ENCODE results near the gene TIGD2.

TIGD2 gene

GRCh38 chr4:89110986-89111832 lies at the start of gene TIGD2:
Gene TIGD2 (plus strand): TSS chr4:89111533. CDS start chr4:89112975, 1,442 bp downstream.
- peak; percentile 53 to 66 for DNase-seq

- DNase-seq: no peak
Measured at GRCh38 chr4:89064848-89065247, 46.5 kb upstream of the TIGD2 start.

- no peak for DNase-seq
Measured at GRCh38 chr4:89067417-89067816, 43.9 kb upstream of the TIGD2 start.

GRCh38 chr4:89069481-89069880 lies 41.9 kb upstream of the TIGD2 start:
- DNase-seq: no peak

GRCh38 chr4:89070041-89070440 lies 41.3 kb upstream of the TIGD2 start:
- no peak for DNase-seq

- no peak for DNase-seq
Measured at GRCh38 chr4:89071311-89071710, 40.0 kb upstream of the TIGD2 start.

- DNase-seq: no peak
Measured at GRCh38 chr4:89072921-89073320, 38.4 kb upstream of the TIGD2 start.

- DNase-seq: no peak
Measured at GRCh38 chr4:89077761-89078160, 33.6 kb upstream of the TIGD2 start.

GRCh38 chr4:89078300-89078699 lies 33.0 kb upstream of the TIGD2 start:
- DNase-seq: no peak

GRCh38 chr4:89099034-89099433 lies 12.3 kb upstream of the TIGD2 start:
- no peak for DNase-seq

GRCh38 chr4:89099471-89099870 lies 11.9 kb upstream of the TIGD2 start:
- no peak for DNase-seq

- DNase-seq: no peak
Measured at GRCh38 chr4:89100853-89101252, 10.5 kb upstream of the TIGD2 start.

GRCh38 chr4:89101256-89102161 lies 9.8 kb upstream of the TIGD2 start:
- DNase-seq: no peak

GRCh38 chr4:89105726-89106125 lies 5.6 kb upstream of the TIGD2 start:
- DNase-seq: no peak

GRCh38 chr4:89108091-89108490 lies 3.2 kb upstream of the TIGD2 start:
- no peak for DNase-seq

GRCh38 chr4:89109841-89110540 lies 1.3 kb upstream of the TIGD2 start:
- no peak for DNase-seq

GRCh38 chr4:89110541-89110985 lies 770 bp upstream of the TIGD2 start:
- no peak for DNase-seq

GRCh38 chr4:89111833-89112563 lies 665 bp downstream of the TIGD2 start:
- DNase-seq: peak in 1 of 2 experiments; percentile 32

GRCh38 chr4:89113415-89113814 lies 2.1 kb downstream of the TIGD2 start:
- DNase-seq: no peak

GRCh38 chr4:89114100-89114499 lies 2.8 kb downstream of the TIGD2 start:
- no peak for DNase-seq

GRCh38 chr4:89117115-89117514 lies 5.8 kb downstream of the TIGD2 start:
- no peak for DNase-seq

- DNase-seq: no peak
Measured at GRCh38 chr4:89119166-89119565, 7.8 kb downstream of the TIGD2 start.
